Fibroblast of skin of back (primary cell): ENCODE data around the gene ATP5F1B. TPM values are rescaled to one million over a fixed set of nuclear protein-coding genes. Genes with fewer than 3 reads are reported as not detected.
"Not testable (repeated sequence)": the region's sequence is repeated elsewhere in the genome, so short reads cannot be mapped to it uniquely, and the experiment has no call there.

Source experiments
- DNase-seq: peaks from one replicate; pipeline ENCODE4 v3.0.0-alpha.2; 2013
- polyA plus RNA-seq, 2 experiments: library from polyadenylated mRNA; unstranded; fragments of 120-200 nt; gene quantifications; one replicate each; pipeline ENCODE4 v1.2.1, GENCODE V29; 2013; ENCODE audit not compliant: insufficient read length in 2 of 2

The ATP5F1B gene
- polyA plus RNA-seq (2013, experiment 1 of 2; ENCODE audit: insufficient read length): 682 TPM
- polyA plus RNA-seq (2013, experiment 2 of 2; ENCODE audit: insufficient read length): 521 TPM

- DNase-seq: peak; percentile 100
Observed at GRCh38 chr12:56645717-56646446, at the start of gene ATP5F1B. TSS of gene ATP5F1B (minus strand) at chr12:56645984. CDS start at chr12:56645963, 21 bp downstream.

- DNase-seq: no peak
Observed at GRCh38 chr12:56694161-56694560, 48.4 kb upstream of the ATP5F1B start.

GRCh38 chr12:56688846-56689109 lies 43.0 kb upstream of the ATP5F1B start:
- no peak for DNase-seq

- peak; percentile 98 for DNase-seq
Observed at GRCh38 chr12:56688129-56688845, 42.5 kb upstream of the ATP5F1B start, which contains the start of gene PTGES3. TSS of gene PTGES3 (minus strand) at chr12:56688284. CDS start at chr12:56687999, 285 bp downstream.

- DNase-seq: peak; percentile 24
Observed at GRCh38 chr12:56687223-56688128, 41.7 kb upstream of the ATP5F1B start.

- DNase-seq: no peak
Observed at GRCh38 chr12:56684745-56685359, 39.1 kb upstream of the ATP5F1B start.

- DNase-seq: no peak
Observed at GRCh38 chr12:56682323-56682722, 36.5 kb upstream of the ATP5F1B start.

GRCh38 chr12:56679883-56680575 lies 34.2 kb upstream of the ATP5F1B start:
- DNase-seq: no peak

GRCh38 chr12:56678852-56679251 lies 33.1 kb upstream of the ATP5F1B start:
- DNase-seq: no peak

- DNase-seq: no peak
Observed at GRCh38 chr12:56677680-56678079, 31.9 kb upstream of the ATP5F1B start.

- no peak for DNase-seq
Observed at GRCh38 chr12:56676851-56677580, 31.2 kb upstream of the ATP5F1B start.

GRCh38 chr12:56671608-56672007 lies 25.8 kb upstream of the ATP5F1B start:
- no peak for DNase-seq

- no peak for DNase-seq
Observed at GRCh38 chr12:56670836-56671235, 25.1 kb upstream of the ATP5F1B start.

- DNase-seq: no peak
Observed at GRCh38 chr12:56668197-56668457, 22.3 kb upstream of the ATP5F1B start.

- no peak for DNase-seq
Observed at GRCh38 chr12:56661979-56662638, 16.3 kb upstream of the ATP5F1B start.

GRCh38 chr12:56661560-56661959 lies 15.8 kb upstream of the ATP5F1B start:
- no peak for DNase-seq

- no peak for DNase-seq
Observed at GRCh38 chr12:56658921-56659320, 13.1 kb upstream of the ATP5F1B start.

GRCh38 chr12:56657416-56658379 lies 11.9 kb upstream of the ATP5F1B start:
- no peak for DNase-seq

GRCh38 chr12:56653781-56654180 lies 8.0 kb upstream of the ATP5F1B start:
- DNase-seq: not testable (repeated sequence)

- not testable (repeated sequence) for DNase-seq
Observed at GRCh38 chr12:56648023-56648422, 2.2 kb upstream of the ATP5F1B start.
